Effector memory CD4-positive, alpha-beta T cell (primary cell): ENCODE results near the gene PRKAG2.

ENCODE experiments used
- DNase-seq, 3 donors: peaks; one replicate each; pipeline ENCODE4 v3.0.0-alpha.2; 2020
- H3K27ac ChIP-seq: 2 replicates; pipeline ENCODE4 v1.7.0; 2013; ENCODE audit warnings: mild to moderate bottlenecking, low read length, moderate library complexity; ENCODE audit not compliant: insufficient read depth, poor library complexity, severe bottlenecking
- H3K27me3 ChIP-seq: replicated peaks from 2 replicates; pipeline ENCODE4 v1.7.0; 2013; ENCODE audit warnings: mild to moderate bottlenecking, low read length; ENCODE audit not compliant: insufficient read depth, control insufficient read depth, poor library complexity, severe bottlenecking
- H3K36me3 ChIP-seq: 2 replicates; pipeline ENCODE4 v1.7.0; 2013; ENCODE audit warnings: mild to moderate bottlenecking, low read length, moderate library complexity; ENCODE audit not compliant: control insufficient read depth, insufficient read depth
- H3K4me1 ChIP-seq: 2 replicates; pipeline ENCODE4 v1.7.0; 2013; ENCODE audit warnings: low read length, mild to moderate bottlenecking; ENCODE audit not compliant: control insufficient read depth, insufficient read depth, poor library complexity, severe bottlenecking
- H3K4me3 ChIP-seq: 2 replicates; pipeline ENCODE4 v1.7.0; 2013; ENCODE audit warnings: low read length, low read depth, mild to moderate bottlenecking; ENCODE audit not compliant: insufficient read depth, poor library complexity, severe bottlenecking
- H3K9me3 ChIP-seq: 2 replicates; pipeline ENCODE4 v1.7.0; 2013; ENCODE audit warnings: mild to moderate bottlenecking, low read length, moderate library complexity; ENCODE audit not compliant: control insufficient read depth

PRKAG2 gene

GRCh38 chr7:151677581-151678226, 199.2 kb downstream of the PRKAG2 start:
- no peak overlapping the region for H3K4me3 ChIP-seq
- H3K4me1 ChIP-seq: peaks cover 4% of the 10 kb centered on the region
- no peak for DNase-seq
- no peaks in the 10 kb centered on the region for H3K9me3 ChIP-seq
- no peaks in the 10 kb centered on the region for H3K27me3 ChIP-seq
- peaks cover 4% of the 10 kb centered on the region for H3K36me3 ChIP-seq
- H3K27ac ChIP-seq: no peak overlapping the region

GRCh38 chr7:151676759-151677158, 200.2 kb downstream of the PRKAG2 start:
- Histone ChIP-seq H3K4me1 (peaks cover 4% of the 10 kb centered on the region), H3K36me3 (peaks cover 4% of the 10 kb centered on the region), H3K9me3 (no peaks in the 10 kb centered on the region), H3K27ac (no peak overlapping the region), H3K4me3 (no peak overlapping the region), H3K27me3 (no peaks in the 10 kb centered on the region)
- DNase-seq: no peak

DNA sequence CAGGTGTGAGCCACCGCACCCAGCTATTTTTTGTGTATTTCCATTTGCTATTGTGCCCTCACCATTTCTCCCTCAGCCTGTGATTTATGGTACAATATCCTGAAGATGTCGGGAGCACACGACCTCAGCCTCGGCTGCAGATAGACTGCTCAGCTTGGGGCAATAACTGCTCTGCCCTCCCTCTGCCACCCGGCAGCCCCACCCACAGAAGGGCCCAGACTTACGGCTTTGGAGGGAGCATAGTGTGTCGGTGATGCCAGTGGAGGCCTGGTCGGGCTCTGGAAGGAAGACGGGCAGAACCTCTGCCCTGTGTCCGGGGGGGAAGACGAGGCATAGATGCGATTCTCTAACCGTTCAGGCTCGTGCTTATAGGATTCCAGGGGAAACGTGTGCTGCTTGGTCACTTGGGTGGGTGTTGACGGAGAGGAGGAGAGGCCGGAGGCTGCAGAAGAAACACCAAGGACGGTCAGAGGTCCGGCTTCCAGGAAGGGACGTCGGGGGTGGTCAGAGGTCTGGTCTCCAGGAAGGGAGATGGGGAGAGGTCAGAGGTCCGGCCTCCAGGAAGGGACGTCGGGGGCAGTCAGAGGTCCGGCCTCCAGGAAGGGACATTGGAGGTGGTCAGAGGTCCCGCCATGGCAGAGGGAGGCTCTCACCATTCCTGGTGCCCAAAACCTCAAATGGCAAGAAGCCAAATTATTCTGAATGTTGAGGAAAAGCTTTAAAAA, 201.6 kb downstream of the PRKAG2 start:
- no peaks in the 10 kb centered on the region for H3K9me3 ChIP-seq

DNA sequence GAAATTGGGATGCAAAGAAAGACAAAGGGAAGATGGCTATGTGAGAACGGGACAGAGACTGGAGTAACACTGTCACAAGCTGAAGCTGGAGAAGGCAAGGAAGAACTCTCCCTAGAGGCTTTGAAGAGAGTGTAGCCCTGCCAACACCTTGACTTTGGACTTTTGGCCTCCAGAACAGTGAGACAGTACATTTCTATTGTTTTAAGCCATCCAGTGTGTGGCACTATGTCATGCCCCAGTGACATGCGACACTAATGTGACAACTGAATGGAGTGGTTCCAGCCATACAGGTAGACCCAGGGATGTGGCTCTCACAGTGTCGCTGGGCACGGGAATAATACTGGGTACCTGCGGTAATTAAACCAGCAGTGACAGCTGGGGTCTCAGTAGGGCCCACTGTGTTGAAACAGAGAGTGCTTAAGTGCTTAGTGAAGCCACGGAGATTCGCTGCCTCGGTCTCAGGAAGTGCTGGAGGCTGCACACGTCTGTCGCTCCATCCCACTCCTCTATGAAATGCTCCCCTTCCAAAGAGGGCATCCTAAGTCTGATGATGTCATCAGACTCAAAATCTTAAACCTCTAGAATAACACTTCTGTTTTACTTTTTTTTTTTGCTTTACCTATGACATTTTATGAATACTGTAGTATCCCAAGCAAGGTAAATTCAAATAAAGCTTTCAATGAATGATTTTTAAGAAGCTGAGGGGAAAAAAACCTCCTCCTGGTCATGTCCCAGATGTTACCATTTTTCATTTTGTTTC, 202.6 kb downstream of the PRKAG2 start:
- no peak for DNase-seq
- Histone ChIP-seq H3K36me3 (peaks cover 4% of the 10 kb centered on the region), H3K9me3 (no peaks in the 10 kb centered on the region), H3K4me1 (peaks cover 2% of the 10 kb centered on the region), H3K4me3 (no peak overlapping the region), H3K27ac (no peak overlapping the region), H3K27me3 (no peaks in the 10 kb centered on the region)

More for the DNA sequence above, 201.6 kb downstream of the PRKAG2 start:
- Histone ChIP-seq H3K27me3 (no peaks in the 10 kb centered on the region), H3K4me1 (peaks cover 4% of the 10 kb centered on the region), H3K4me3 (no peak overlapping the region), H3K27ac (no peak overlapping the region), H3K36me3 (peaks cover 4% of the 10 kb centered on the region)
- DNase-seq: no peak

DNA sequence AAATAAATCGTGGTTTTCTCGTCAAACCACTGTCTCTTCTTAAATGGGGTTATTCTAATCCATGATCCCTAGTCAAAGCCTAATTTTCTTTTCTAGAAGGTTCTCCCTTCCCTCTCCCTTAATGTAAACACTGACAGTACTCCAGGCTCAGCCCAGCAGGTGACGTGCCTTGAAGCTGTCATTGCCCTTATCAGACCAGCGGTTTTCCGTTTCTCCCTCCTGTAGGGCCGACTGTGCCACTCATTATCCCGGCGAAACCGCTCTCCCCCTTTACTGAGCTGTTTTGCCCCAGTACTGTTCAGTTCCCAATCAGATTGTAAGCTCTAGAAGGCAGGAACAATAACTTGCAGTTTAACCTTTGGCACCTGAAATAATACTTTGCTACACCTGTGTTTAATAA, 203.7 kb downstream of the PRKAG2 start:
- Histone ChIP-seq H3K4me3 (no peak overlapping the region), H3K36me3 (peaks cover 4% of the 10 kb centered on the region)

GRCh38 chr7:151672716-151673115, 204.2 kb downstream of the PRKAG2 start:
- peaks cover 4% of the 10 kb centered on the region for H3K36me3 ChIP-seq
- DNase-seq: no peak
- no peaks in the 10 kb centered on the region for H3K4me1 ChIP-seq
- no peaks in the 10 kb centered on the region for H3K9me3 ChIP-seq
- H3K27me3 ChIP-seq: no peaks in the 10 kb centered on the region
- no peak overlapping the region for H3K27ac ChIP-seq
- H3K4me3 ChIP-seq: no peak overlapping the region

More for the DNA sequence above, 203.7 kb downstream of the PRKAG2 start:
- DNase-seq: no peak
- H3K4me1 ChIP-seq: no peaks in the 10 kb centered on the region
- H3K27me3 ChIP-seq: no peaks in the 10 kb centered on the region
- H3K9me3 ChIP-seq: no peaks in the 10 kb centered on the region
- H3K27ac ChIP-seq: no peak overlapping the region

DNA sequence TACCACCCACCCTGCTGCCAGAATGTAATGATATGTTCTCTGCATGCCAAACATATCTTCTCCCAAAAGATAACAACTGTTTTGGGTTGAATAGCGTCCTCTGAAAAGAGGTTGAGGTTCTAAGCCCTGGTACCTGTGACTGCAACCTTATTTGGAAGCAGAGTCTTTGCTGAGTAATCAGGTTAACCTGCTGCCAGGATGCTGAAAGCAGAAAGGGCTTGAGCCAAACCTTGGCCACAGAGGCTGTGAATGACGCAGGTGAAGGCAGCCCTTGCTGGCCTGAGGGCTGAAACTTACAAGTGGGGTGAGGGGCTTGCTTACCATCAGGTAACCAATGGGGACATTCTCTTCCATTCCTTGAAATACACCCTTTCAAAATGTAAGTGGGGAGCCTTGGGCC, 205.4 kb downstream of the PRKAG2 start:
- Histone ChIP-seq H3K9me3 (no peaks in the 10 kb centered on the region), H3K36me3 (peaks cover 4% of the 10 kb centered on the region), H3K27me3 (no peaks in the 10 kb centered on the region), H3K4me3 (no peak overlapping the region), H3K27ac (no peak overlapping the region), H3K4me1 (no peaks in the 10 kb centered on the region)
- no peak for DNase-seq

DNA sequence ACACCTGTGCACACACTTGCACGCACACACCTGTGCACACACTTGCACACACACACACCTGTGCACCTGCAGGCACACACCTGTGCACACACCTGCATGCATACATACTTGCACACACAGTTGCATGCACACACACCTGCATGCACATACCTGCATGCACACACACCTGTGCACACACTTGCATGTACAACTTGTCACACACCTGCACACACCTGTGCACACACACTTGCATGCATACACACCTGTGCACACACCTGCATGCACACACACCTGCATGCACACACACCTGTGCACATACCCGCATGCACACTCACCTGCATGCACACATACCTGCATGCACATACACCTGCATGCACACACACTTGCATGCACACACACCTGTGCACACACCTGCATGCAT, 207.2 kb downstream of the PRKAG2 start:
- H3K4me3 ChIP-seq: no peak overlapping the region
- no peaks in the 10 kb centered on the region for H3K27me3 ChIP-seq
- H3K9me3 ChIP-seq: no peaks in the 10 kb centered on the region
- no peak for DNase-seq
- H3K36me3 ChIP-seq: peaks cover 4% of the 10 kb centered on the region
- H3K4me1 ChIP-seq: no peaks in the 10 kb centered on the region
- H3K27ac ChIP-seq: no peak overlapping the region

DNA sequence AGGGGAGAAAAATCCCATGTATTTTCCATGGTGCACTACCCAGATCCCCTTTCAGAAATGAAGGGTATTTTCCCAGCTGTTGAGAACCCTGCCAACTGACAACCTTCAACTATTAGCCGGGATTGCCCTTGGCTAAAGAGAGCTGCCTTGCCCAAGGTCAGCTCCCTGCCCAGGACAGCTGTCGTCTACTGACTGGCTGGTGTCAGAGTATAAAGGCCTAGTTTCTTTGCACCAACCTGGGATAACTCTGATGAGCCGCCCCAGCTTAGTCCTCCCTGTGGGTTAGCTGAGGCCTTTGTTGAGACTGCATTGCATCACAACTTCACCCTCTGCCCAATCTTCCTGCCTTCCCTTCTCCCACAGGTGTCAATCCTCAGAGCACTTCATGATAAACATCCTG, 210.0 kb downstream of the PRKAG2 start:
- Histone ChIP-seq H3K27ac (no peak overlapping the region), H3K27me3 (no peaks in the 10 kb centered on the region), H3K36me3 (no peaks in the 10 kb centered on the region), H3K4me3 (no peak overlapping the region), H3K9me3 (no peaks in the 10 kb centered on the region), H3K4me1 (no peaks in the 10 kb centered on the region)
- no peak for DNase-seq

DNA sequence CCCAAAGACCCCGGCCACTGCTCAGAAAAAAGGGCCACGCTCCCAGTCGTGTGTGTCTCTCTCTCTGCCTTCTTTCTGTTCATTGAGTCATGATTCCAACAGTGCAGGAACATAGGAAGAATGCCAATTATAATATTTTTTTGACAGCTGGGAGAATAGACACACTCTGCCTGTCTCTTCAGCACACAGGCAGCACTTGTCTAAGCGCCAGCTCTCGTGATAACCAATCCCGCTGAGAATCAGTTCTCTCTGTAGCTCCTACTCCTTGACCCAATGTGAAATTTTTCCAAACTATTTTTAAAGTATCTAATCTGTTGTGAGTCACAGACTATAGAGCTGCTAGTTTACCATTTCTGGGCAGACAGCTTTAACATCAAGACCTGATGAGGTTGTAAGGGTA, 211.5 kb downstream of the PRKAG2 start:
- Histone ChIP-seq H3K27me3 (no peaks in the 10 kb centered on the region), H3K27ac (no peak overlapping the region), H3K36me3 (no peaks in the 10 kb centered on the region), H3K9me3 (no peaks in the 10 kb centered on the region), H3K4me3 (no peak overlapping the region), H3K4me1 (no peaks in the 10 kb centered on the region)
- DNase-seq: no peak
